ENCODE measurements around the gene PIH1D1. TPM values are rescaled to one million over a fixed set of nuclear protein-coding genes. Genes with fewer than 3 reads are reported as not detected.

Gene PIH1D1
- total and polyA plus RNA-seq, 2 donors (not counting 3 experiments of a cell fraction or from before 2014, with no cell fraction given) = 83.2 to 86.9 TPM

DNA sequence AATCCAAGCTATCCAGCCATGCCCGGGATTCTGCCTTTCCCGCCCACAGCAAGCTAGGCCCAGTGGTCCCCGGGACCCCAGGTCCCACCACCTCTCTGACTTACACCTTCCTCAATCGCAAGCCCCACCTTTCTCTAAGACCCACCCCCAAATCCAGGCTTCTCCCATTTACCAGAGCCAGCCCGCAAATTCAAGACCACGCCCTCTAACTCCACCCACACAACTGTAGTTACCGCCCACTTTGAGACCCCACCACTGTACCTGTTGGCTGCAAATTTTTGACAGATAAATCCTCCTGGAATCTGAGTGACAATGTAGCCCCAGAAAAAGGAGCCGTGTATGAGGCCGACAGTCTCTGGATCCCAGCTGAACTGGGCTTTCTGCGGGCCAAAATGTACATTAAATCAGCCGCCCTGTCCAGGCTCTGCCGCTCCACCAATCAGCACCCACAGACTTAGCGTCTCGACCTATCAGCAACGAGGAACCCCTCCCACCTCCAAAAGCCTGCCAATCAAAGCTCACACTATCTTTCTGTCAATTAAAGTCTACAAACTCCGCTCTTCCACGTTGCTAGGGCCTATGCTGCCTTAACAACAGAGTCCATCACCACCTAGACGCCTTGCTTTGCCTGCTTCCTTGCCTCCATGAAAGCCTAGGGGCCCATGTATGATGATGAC lies 16.6 kb downstream of the PIH1D1 start:
- Histone ChIP-seq H3K9ac (replicated peaks; ENCODE audit: extremely low read depth, insufficient read depth, low read length) (no peak overlapping the region), H3K27me3 (ENCODE audit: control insufficient read depth in 2 of 2, insufficient read depth in 2 of 2, low read length in 2 of 2) (peaks cover 74 to 76% of the 10 kb centered on the region in 2 experiments), H3K27ac (ENCODE audit: insufficient read depth, low read depth, low read length) (no peak overlapping the region), H2AFZ (ENCODE audit: low read depth, low read length) (no peak overlapping the region), H3K9me1 (replicated peaks; ENCODE audit: control insufficient read depth, extremely low read depth, insufficient read depth, low read length) (no peaks in the 10 kb centered on the region), H4K20me1 (replicated peaks; ENCODE audit: control insufficient read depth, extremely low read depth, insufficient read depth, low read length) (no peaks in the 10 kb centered on the region), H3K4me1 (ENCODE audit: control insufficient read depth, extremely low read depth, insufficient read depth, low read length) (peaks cover 3% of the 10 kb centered on the region), H3K79me2 (ENCODE audit: control insufficient read depth, insufficient read depth, low read length) (no peaks in the 10 kb centered on the region), H3K4me2 (ENCODE audit: insufficient read depth, low read length) (no peak overlapping the region), H3K4me3 (replicated peaks in 1 of 3; ENCODE audit: insufficient read depth in 1 of 3, low read depth in 1 of 3, low read length in 3 of 3) (no peak overlapping the region), H3K36me3 (ENCODE audit: control insufficient read depth in 2 of 2, extremely low read depth in 1 of 2, insufficient read depth in 2 of 2, low read length in 2 of 2) (no peaks in the 10 kb centered on the region), H3K9me3 (replicated peaks; ENCODE audit: control insufficient read depth, insufficient read depth, low read length) (no peaks in the 10 kb centered on the region)
- CTCF ChIA-PET = interaction anchor here (0.7 to 1.2 kb wide), 2 partner anchors 16 to 44 kb away, joined by 3 read pairs; no protein-coding TSS in a partner anchor
- dilution Hi-C loops (cut with MboI; ENCODE audit: extremely low pct_ligation_motif_present, low sequenced_read_pairs) = no loop called here
- DNase-seq (ENCODE audit: low read depth, low spot score) (no peak), FAIRE-seq (no peak)
- intact Hi-C loops (cut with micrococcal nuclease) = no loop called here
- no TSS peak for BruUV-seq (replicated peaks)
- TF ChIP-seq FOS (IDR thresholded peaks at IDR 0.05; ENCODE audit: borderline replicate concordance, insufficient read depth, low read length) = no peak
- TF ChIP-seq MYC (IDR thresholded peaks at IDR 0.05; ENCODE audit: low read depth, low read length) = no peak
- no peak for TF ChIP-seq GATA2 (IDR thresholded peaks at IDR 0.05; ENCODE audit: insufficient read depth, insufficient read length, low read depth, low read length)
- no peak for TF ChIP-seq POLR2A (IDR thresholded peaks at IDR 0.05; ENCODE audit: low read depth, low read length)
- no peak for TF ChIP-seq JUN (IDR thresholded peaks at IDR 0.05; ENCODE audit: borderline replicate concordance, insufficient read depth, insufficient read length, low read depth)
- TF ChIP-seq POLR2AphosphoS5 (IDR thresholded peaks at IDR 0.05; ENCODE audit: insufficient read depth, low read depth, low read length) = no peak
- TF ChIP-seq EZH2 (IDR thresholded peaks at IDR 0.05; ENCODE audit: borderline replicate concordance, low read depth, low read length, severe bottlenecking) = no peak
- TF ChIP-seq MAX (IDR thresholded peaks at IDR 0.05; ENCODE audit: insufficient read depth, insufficient read length) = no peak
- TF ChIP-seq, protein P1, sequence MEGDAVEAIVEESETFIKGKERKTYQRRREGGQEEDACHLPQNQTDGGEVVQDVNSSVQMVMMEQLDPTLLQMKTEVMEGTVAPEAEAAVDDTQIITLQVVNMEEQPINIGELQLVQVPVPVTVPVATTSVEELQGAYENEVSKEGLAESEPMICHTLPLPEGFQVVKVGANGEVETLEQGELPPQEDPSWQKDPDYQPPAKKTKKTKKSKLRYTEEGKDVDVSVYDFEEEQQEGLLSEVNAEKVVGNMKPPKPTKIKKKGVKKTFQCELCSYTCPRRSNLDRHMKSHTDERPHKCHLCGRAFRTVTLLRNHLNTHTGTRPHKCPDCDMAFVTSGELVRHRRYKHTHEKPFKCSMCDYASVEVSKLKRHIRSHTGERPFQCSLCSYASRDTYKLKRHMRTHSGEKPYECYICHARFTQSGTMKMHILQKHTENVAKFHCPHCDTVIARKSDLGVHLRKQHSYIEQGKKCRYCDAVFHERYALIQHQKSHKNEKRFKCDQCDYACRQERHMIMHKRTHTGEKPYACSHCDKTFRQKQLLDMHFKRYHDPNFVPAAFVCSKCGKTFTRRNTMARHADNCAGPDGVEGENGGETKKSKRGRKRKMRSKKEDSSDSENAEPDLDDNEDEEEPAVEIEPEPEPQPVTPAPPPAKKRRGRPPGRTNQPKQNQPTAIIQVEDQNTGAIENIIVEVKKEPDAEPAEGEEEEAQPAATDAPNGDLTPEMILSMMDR (IDR thresholded peaks at IDR 0.05; ENCODE audit: extremely low read depth in 1 of 2, insufficient read depth in 1 of 2, low read depth in 1 of 2, low read length in 2 of 2) = no peak
- POLR2A ChIA-PET = no interaction called here

All from endothelial cell of umbilical vein (primary cell).